GM18519 (cell line): Measurements from ENCODE around the gene SMYD3.
"Not testable (repeated sequence)": the region's sequence is repeated elsewhere in the genome, so short reads cannot be mapped to it uniquely, and the experiment has no call there.

Experiments
- ATAC-seq: cut with Tn5 transposase; IDR thresholded peaks from one replicate; pipeline ENCODE4 v1.9.1; 2021; ENCODE audit warnings: mild to moderate bottlenecking, moderate library complexity; ENCODE audit not compliant: unreplicated experiment, low FRiP score

The SMYD3 gene

GRCh38 chr1:245983294-245983967, 523.6 kb downstream of the SMYD3 start:
- no peak for ATAC-seq

- no peak for ATAC-seq
These were observed 527.5 kb downstream of the SMYD3 start for GRCh38 chr1:245979589-245979988.

GRCh38 chr1:245978915-245979314, 528.2 kb downstream of the SMYD3 start:
- ATAC-seq: no peak

GRCh38 chr1:245972476-245972875, 534.6 kb downstream of the SMYD3 start:
- no peak for ATAC-seq

- no peak for ATAC-seq
These were observed 535.4 kb downstream of the SMYD3 start for GRCh38 chr1:245971711-245972085.

GRCh38 chr1:245971076-245971710, 535.9 kb downstream of the SMYD3 start:
- ATAC-seq: not testable (repeated sequence)

GRCh38 chr1:245969283-245969682, 537.8 kb downstream of the SMYD3 start:
- ATAC-seq: no peak

GRCh38 chr1:245968775-245969174, 538.3 kb downstream of the SMYD3 start:
- no peak for ATAC-seq

GRCh38 chr1:245965398-245965797, 541.7 kb downstream of the SMYD3 start:
- ATAC-seq: no peak

- ATAC-seq: no peak
These were observed 543.4 kb downstream of the SMYD3 start for GRCh38 chr1:245963649-245964048.

GRCh38 chr1:245962453-245962852, 544.6 kb downstream of the SMYD3 start:
- no peak for ATAC-seq

- ATAC-seq: no peak
These were observed 545.9 kb downstream of the SMYD3 start for GRCh38 chr1:245961137-245961540.

- no peak for ATAC-seq
These were observed 546.9 kb downstream of the SMYD3 start for GRCh38 chr1:245960171-245960570.

GRCh38 chr1:245958016-245958415, 549.1 kb downstream of the SMYD3 start:
- ATAC-seq: no peak

GRCh38 chr1:245957427-245957826, 549.7 kb downstream of the SMYD3 start:
- no peak for ATAC-seq

- no peak for ATAC-seq
These were observed 550.9 kb downstream of the SMYD3 start for GRCh38 chr1:245956225-245956624.

- no peak for ATAC-seq
These were observed 553.0 kb downstream of the SMYD3 start for GRCh38 chr1:245953876-245954660.

GRCh38 chr1:245952383-245953026, 554.6 kb downstream of the SMYD3 start:
- no peak for ATAC-seq

- ATAC-seq: no peak
These were observed 558.3 kb downstream of the SMYD3 start for GRCh38 chr1:245948786-245949185.

GRCh38 chr1:245946905-245947304, 560.2 kb downstream of the SMYD3 start:
- no peak for ATAC-seq

- ATAC-seq: not testable (repeated sequence)
These were observed 561.9 kb downstream of the SMYD3 start for GRCh38 chr1:245945136-245945535.
